Astrocyte (in vitro differentiated cells and primary cell): Measurements from ENCODE around the gene CASK. TPM values are rescaled to one million over a fixed set of nuclear protein-coding genes. Genes with fewer than 3 reads are reported as not detected.

Experiments
- DNase-seq: peaks from one replicate; pipeline ENCODE4 v3.0.0-alpha.2; 2010; ENCODE audit warnings: low read depth
- FAIRE-seq: peaks from 2 replicates; lab custom pipeline; 2011; peaks lifted over from hg19 to GRCh38; lab: Jason Lieb, UNC
- H2AFZ ChIP-seq: 2 replicates; pipeline ENCODE4 v1.6.0; 2012; ENCODE audit warnings: low read depth, low read length, inconsistent platforms
- H3K27ac ChIP-seq: 2 replicates; pipeline ENCODE4 v1.5.1; 2011; ENCODE audit warnings: low read depth, low read length, inconsistent platforms
- H3K27me3 ChIP-seq: 2 replicates; pipeline ENCODE4 v1.6.0; 2011; ENCODE audit warnings: low read length, inconsistent platforms; ENCODE audit not compliant: insufficient read depth
- H3K36me3 ChIP-seq: 2 replicates; pipeline ENCODE4 v1.5.1; 2011; ENCODE audit warnings: low read length, inconsistent platforms; ENCODE audit not compliant: insufficient read depth
- H3K4me1 ChIP-seq: 2 replicates; pipeline ENCODE4 v1.5.1; 2011; ENCODE audit warnings: low read length, inconsistent platforms; ENCODE audit not compliant: insufficient read depth
- H3K4me2 ChIP-seq: 2 replicates; pipeline ENCODE4 v1.6.0; 2012; ENCODE audit warnings: low read length, inconsistent platforms
- H3K4me3 ChIP-seq: 2 replicates; pipeline ENCODE4 v1.5.1; 2011; ENCODE audit warnings: low read depth, mild to moderate bottlenecking, low read length, inconsistent platforms; ENCODE audit not compliant: insufficient read depth
- H3K79me2 ChIP-seq: 2 replicates; pipeline ENCODE4 v1.6.0; 2012; ENCODE audit warnings: mild to moderate bottlenecking, low read length, inconsistent platforms; ENCODE audit not compliant: insufficient read depth
- H3K9ac ChIP-seq: 2 replicates; pipeline ENCODE4 v1.6.0; 2012; ENCODE audit warnings: mild to moderate bottlenecking, low read length, inconsistent platforms
- H3K9me3 ChIP-seq: 2 replicates; pipeline ENCODE4 v1.5.1; 2012; ENCODE audit warnings: low read depth, mild to moderate bottlenecking, low read length, inconsistent platforms; ENCODE audit not compliant: insufficient read depth
- H4K20me1 ChIP-seq: 2 replicates; pipeline ENCODE4 v1.6.0; 2012; ENCODE audit warnings: low read length, inconsistent platforms; ENCODE audit not compliant: insufficient read depth
- H3K27ac Mint-ChIP-seq: one replicate; pipeline ENCODE4 v1.8.0; 2021; ENCODE audit warnings: mild to moderate bottlenecking, mixed read lengths; ENCODE audit not compliant: unreplicated experiment
- H3K27me3 Mint-ChIP-seq: one replicate; pipeline ENCODE4 v1.8.0; 2021; ENCODE audit warnings: low read depth, mixed read lengths; ENCODE audit not compliant: unreplicated experiment
- H3K36me3 Mint-ChIP-seq: one replicate; pipeline ENCODE4 v1.8.0; 2021; ENCODE audit warnings: low read depth, mixed read lengths; ENCODE audit not compliant: unreplicated experiment
- H3K4me1 Mint-ChIP-seq: one replicate; pipeline ENCODE4 v1.8.0; 2021; ENCODE audit warnings: low read depth, mixed read lengths; ENCODE audit not compliant: unreplicated experiment
- H3K4me3 Mint-ChIP-seq: one replicate; pipeline ENCODE4 v1.8.0; 2021; ENCODE audit warnings: mild to moderate bottlenecking, moderate library complexity, mixed read lengths; ENCODE audit not compliant: unreplicated experiment
- H3K9me3 Mint-ChIP-seq: one replicate; pipeline ENCODE4 v1.8.0; 2021; ENCODE audit warnings: mild to moderate bottlenecking, mixed read lengths; ENCODE audit not compliant: unreplicated experiment
- CTCF ChIP-seq: IDR thresholded peaks from 2 replicates; pipeline ENCODE4 v1.5.1; 2011; ENCODE audit warnings: low read depth, mild to moderate bottlenecking, inconsistent platforms, low read length, moderate library complexity; ENCODE audit not compliant: insufficient read depth
- EZH2 ChIP-seq: IDR thresholded peaks from 2 replicates; pipeline ENCODE4 v1.6.1; 2012; ENCODE audit warnings: mild to moderate bottlenecking, low read length, inconsistent platforms; ENCODE audit not compliant: insufficient read depth
- total RNA-seq: library from RNA; stranded (reverse); gene quantifications from 2 replicates; pipeline ENCODE4 v1.2.1, GENCODE V29; 2021

Gene CASK
- total RNA-seq, 1 donor from 2014 or later: 99.3 TPM

GRCh38 chrX:41542135-41542534 is 381.2 kb downstream of the CASK start:
- FAIRE-seq (peak; percentile 89), DNase-seq (peak; percentile 22)
- Histone ChIP-seq H3K27ac (peak overlapping the region; percentile 19), H3K4me2 (no peak overlapping the region), H3K9ac (no peak overlapping the region), H3K4me3 (no peak overlapping the region), H4K20me1 (no peaks in the 10 kb centered on the region), H3K36me3 (no peaks in the 10 kb centered on the region), H3K79me2 (no peaks in the 10 kb centered on the region), H3K4me1 (no peaks in the 10 kb centered on the region), H3K27me3 (no peaks in the 10 kb centered on the region), H2AFZ (no peak overlapping the region), H3K9me3 (no peaks in the 10 kb centered on the region)
- no peaks in the 10 kb centered on the region for H3K9me3 Mint-ChIP-seq
- peaks cover 6% of the 10 kb centered on the region for H3K4me1 Mint-ChIP-seq
- TF ChIP-seq EZH2: no peak
- no peak for TF ChIP-seq CTCF
- H3K36me3 Mint-ChIP-seq: peaks cover 3% of the 10 kb centered on the region
- no peak overlapping the region for H3K4me3 Mint-ChIP-seq
- no peaks in the 10 kb centered on the region for H3K27me3 Mint-ChIP-seq
- peak overlapping the region; percentile 18 for H3K27ac Mint-ChIP-seq

GRCh38 chrX:41541386-41541785 is 382.0 kb downstream of the CASK start:
- H3K27me3 Mint-ChIP-seq: no peaks in the 10 kb centered on the region
- H3K27me3 ChIP-seq: no peaks in the 10 kb centered on the region
- H2AFZ ChIP-seq: no peak overlapping the region

More at GRCh38 chrX:41541386-41541785, 382.0 kb downstream of the CASK start:
- Mint-ChIP-seq H3K4me3 (no peak overlapping the region), H3K27ac (no peak overlapping the region), H3K36me3 (peaks cover 3% of the 10 kb centered on the region), H3K9me3 (no peaks in the 10 kb centered on the region), H3K4me1 (peaks cover 6% of the 10 kb centered on the region)
- no peaks in the 10 kb centered on the region for H3K79me2 ChIP-seq
- FAIRE-seq (peak; percentile 99), DNase-seq (peak; percentile 17)
- H3K9me3 ChIP-seq: no peaks in the 10 kb centered on the region
- TF ChIP-seq EZH2 (no peak), CTCF (no peak)
- no peak overlapping the region for H3K4me2 ChIP-seq
- no peaks in the 10 kb centered on the region for H3K36me3 ChIP-seq
- no peak overlapping the region for H3K4me3 ChIP-seq
- H3K27ac ChIP-seq: no peak overlapping the region
- H3K9ac ChIP-seq: no peak overlapping the region
- H4K20me1 ChIP-seq: no peaks in the 10 kb centered on the region
- H3K4me1 ChIP-seq: no peaks in the 10 kb centered on the region
